Chondrocyte (in vitro differentiated cells): ENCODE measurements around the gene TMPRSS9. TPM values are rescaled to one million over a fixed set of nuclear protein-coding genes. Genes with fewer than 3 reads are reported as not detected.

ENCODE experiments used
- DNase-seq: peaks from one replicate; pipeline ENCODE4 v3.0.0; 2021; ENCODE audit warnings: mixed read lengths, low spot score
- H3K27ac Mint-ChIP-seq: one replicate; pipeline ENCODE4 v1.8.0; 2021; ENCODE audit warnings: mild to moderate bottlenecking, moderate library complexity, mixed read lengths; ENCODE audit not compliant: unreplicated experiment
- H3K27me3 Mint-ChIP-seq: 2 replicates; pipeline ENCODE4 v1.8.0; 2021; ENCODE audit warnings: low read depth, mixed read lengths
- H3K36me3 Mint-ChIP-seq: 2 replicates; pipeline ENCODE4 v1.8.0; 2021; ENCODE audit warnings: low read depth, mixed read lengths
- H3K4me1 Mint-ChIP-seq: 2 replicates; pipeline ENCODE4 v1.8.0; 2021; ENCODE audit warnings: low read depth, mild to moderate bottlenecking, mixed read lengths
- H3K4me3 Mint-ChIP-seq: one replicate; pipeline ENCODE4 v1.8.0; 2021; ENCODE audit warnings: mild to moderate bottlenecking, moderate library complexity, mixed read lengths; ENCODE audit not compliant: unreplicated experiment
- H3K9me3 Mint-ChIP-seq: 2 replicates; pipeline ENCODE4 v1.8.0; 2021; ENCODE audit warnings: low read depth, mixed read lengths
- CTCF ChIP-seq: fragments of 200-600 bp; sonication (generic); IDR thresholded peaks from 2 replicates; pipeline ENCODE4 v1.5.0; 2021; ENCODE audit warnings: antibody characterized with exemption, mild to moderate bottlenecking, moderate library complexity
- total RNA-seq: library from RNA; stranded (reverse); gene quantifications from 3 replicates; pipeline ENCODE4 v1.2.1, GENCODE V29; 2021

The TMPRSS9 gene
- total RNA-seq, 1 donor from 2014 or later: 0.15 TPM

DNA sequence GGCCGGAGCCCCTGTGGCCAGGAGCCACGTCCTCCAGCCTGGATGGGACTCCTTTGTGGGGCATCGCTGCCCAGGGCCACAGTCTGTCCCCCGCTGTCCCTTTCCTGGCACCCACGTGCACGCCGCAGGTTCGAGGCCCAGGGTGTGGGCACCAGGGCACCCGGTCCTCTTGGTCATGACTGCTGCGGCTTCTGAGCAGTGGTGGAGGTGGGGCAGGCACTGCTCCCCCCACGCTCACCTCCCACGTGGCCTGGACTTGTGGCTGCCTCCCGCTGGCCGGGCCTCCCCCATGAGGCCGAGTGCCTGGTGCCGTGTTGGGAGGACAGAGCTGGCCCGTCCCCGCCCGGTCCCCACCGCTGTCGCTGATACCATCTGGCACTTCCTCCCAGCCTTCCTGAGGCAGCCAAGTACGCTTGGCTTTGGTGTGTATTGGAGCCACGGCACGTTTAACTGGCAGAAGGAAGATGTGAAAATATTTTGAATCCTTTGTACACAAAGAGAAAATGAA is 18.8 kb upstream of the TMPRSS9 start:
- TF ChIP-seq CTCF: no peak
- no peak for DNase-seq
- Mint-ChIP-seq H3K9me3 (no peaks in the 10 kb centered on the region), H3K4me3 (no peak overlapping the region), H3K4me1 (peaks cover 8% of the 10 kb centered on the region), H3K27ac (no peak overlapping the region), H3K36me3 (peaks cover 2% of the 10 kb centered on the region), H3K27me3 (no peaks in the 10 kb centered on the region)

DNA sequence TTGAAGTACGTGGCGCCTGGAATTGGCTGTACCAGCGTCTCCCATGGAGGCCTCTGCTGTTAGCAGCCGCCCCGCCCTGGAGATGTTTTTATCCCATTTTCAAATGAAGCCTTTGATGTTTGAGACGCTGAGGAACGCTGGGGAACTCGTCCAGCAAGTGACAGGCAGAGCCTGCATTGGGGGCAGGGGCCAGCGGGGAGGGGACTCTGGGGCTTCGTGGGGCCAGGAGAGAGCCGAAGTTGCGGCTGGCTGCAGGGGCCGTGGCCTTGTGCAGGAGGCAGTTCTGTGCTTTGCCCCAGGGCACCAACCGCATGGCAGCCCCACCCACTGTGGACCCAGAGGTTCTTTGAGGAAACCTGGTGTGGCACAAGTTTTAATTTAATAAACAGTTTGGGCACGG is 18.1 kb upstream of the TMPRSS9 start:
- Mint-ChIP-seq H3K4me3 (no peak overlapping the region), H3K27me3 (no peaks in the 10 kb centered on the region)

DNA sequence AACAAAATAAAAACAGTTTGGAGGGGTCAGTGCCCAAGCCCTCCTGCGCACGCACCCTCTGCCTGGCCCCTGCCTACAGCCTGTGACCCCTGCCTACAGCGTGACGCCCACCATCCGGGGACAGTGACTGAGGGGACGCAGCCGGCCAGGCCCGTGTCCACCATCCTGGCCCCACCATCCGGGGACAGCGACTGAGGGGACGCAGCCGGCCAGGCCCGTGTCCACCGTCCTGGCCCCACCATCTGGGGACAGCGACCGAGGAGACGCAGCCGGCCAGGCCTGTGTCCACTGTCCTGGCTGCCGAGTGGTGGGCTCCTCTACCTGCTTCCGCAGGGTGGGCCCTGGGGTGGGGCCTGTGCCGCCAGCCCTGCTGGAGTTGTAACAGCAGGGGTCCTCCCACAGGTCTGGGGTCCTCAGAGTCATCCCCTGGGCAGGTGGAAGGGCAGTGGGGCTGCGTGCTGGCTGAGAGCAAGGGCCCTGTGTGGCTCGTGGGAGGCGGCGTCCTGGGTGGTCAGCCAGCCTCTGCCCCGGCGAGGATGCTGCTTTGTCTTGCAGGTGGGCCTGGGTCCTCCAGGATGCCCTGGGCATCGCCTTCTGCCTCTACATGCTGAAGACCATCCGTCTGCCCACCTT is 17.3 kb upstream of the TMPRSS9 start:
- Mint-ChIP-seq H3K36me3 (peaks cover 2% of the 10 kb centered on the region), H3K9me3 (no peaks in the 10 kb centered on the region), H3K4me1 (no peaks in the 10 kb centered on the region), H3K4me3 (no peak overlapping the region), H3K27me3 (no peaks in the 10 kb centered on the region), H3K27ac (no peak overlapping the region)
- DNase-seq: no peak
- no peak for TF ChIP-seq CTCF

More for the DNA sequence above, 18.1 kb upstream of the TMPRSS9 start:
- Mint-ChIP-seq H3K27ac (no peak overlapping the region), H3K36me3 (peaks cover 2% of the 10 kb centered on the region), H3K4me1 (peaks cover 7% of the 10 kb centered on the region), H3K9me3 (no peaks in the 10 kb centered on the region)
- TF ChIP-seq CTCF: no peak
- DNase-seq: no peak

- no peaks in the 10 kb centered on the region for H3K27me3 Mint-ChIP-seq
- no peak overlapping the region for H3K4me3 Mint-ChIP-seq
- H3K36me3 Mint-ChIP-seq: peaks cover 2% of the 10 kb centered on the region
- H3K4me1 Mint-ChIP-seq: no peaks in the 10 kb centered on the region
- no peak for TF ChIP-seq CTCF
- H3K9me3 Mint-ChIP-seq: no peaks in the 10 kb centered on the region
- no peak for DNase-seq
- no peak overlapping the region for H3K27ac Mint-ChIP-seq
Observed at GRCh38 chr19:2343289-2343982, 16.6 kb upstream of the TMPRSS9 start.

GRCh38 chr19:2344381-2344870 is 15.6 kb upstream of the TMPRSS9 start:
- peaks cover 2% of the 10 kb centered on the region for H3K36me3 Mint-ChIP-seq
- H3K27ac Mint-ChIP-seq: no peak overlapping the region
- no peaks in the 10 kb centered on the region for H3K4me1 Mint-ChIP-seq
- DNase-seq: no peak
- H3K9me3 Mint-ChIP-seq: no peaks in the 10 kb centered on the region
- TF ChIP-seq CTCF: no peak
- H3K27me3 Mint-ChIP-seq: no peaks in the 10 kb centered on the region
- H3K4me3 Mint-ChIP-seq: no peak overlapping the region
